HEK293T (cell line): ENCODE data around the gene ACVR2B.

ENCODE experiments used
- CTCF ChIA-PET: fragments of 350-600 bp; formaldehyde crosslinking; extraction: SDS; loops from one replicate; lab custom pipeline; 2021; ENCODE audit warnings: antibody characterized with exemption, inconsistent platforms; lab: Yijun Ruan, JAX
- POLR2A ChIA-PET: fragments of 350-600 bp; formaldehyde crosslinking; extraction: SDS; loops from one replicate; lab custom pipeline; 2020; ENCODE audit warnings: antibody characterized with exemption, inconsistent platforms; lab: Yijun Ruan, JAX
- DNase-seq: peaks from one replicate; pipeline ENCODE4 v3.0.0; 2012; ENCODE audit warnings: mixed read lengths; ENCODE audit errors: extremely low spot score
- ARNT ChIP-seq: fragments of 450-650 bp; IDR thresholded peaks from 2 replicates; pipeline ENCODE4 v1.6.1; 2017; ENCODE audit warnings: mild to moderate bottlenecking
- BHLHE40 ChIP-seq: fragments of 450-650 bp; IDR thresholded peaks from 2 replicates; pipeline ENCODE4 v1.6.1; 2016; ENCODE audit warnings: mild to moderate bottlenecking, moderate library complexity, borderline replicate concordance
- CTBP1 ChIP-seq: fragments of 450-650 bp; IDR thresholded peaks from 2 replicates; pipeline ENCODE4 v1.6.1; 2016; ENCODE audit warnings: borderline replicate concordance
- ELF4 ChIP-seq: fragments of 450-650 bp; IDR thresholded peaks from 2 replicates; pipeline ENCODE4 v1.6.1; 2017; ENCODE audit warnings: antibody characterized with exemption
- FOXA1 ChIP-seq: fragments of 450-650 bp; IDR thresholded peaks from 2 replicates; pipeline ENCODE4 v1.6.1; 2016; ENCODE audit warnings: mild to moderate bottlenecking
- FOXK2 ChIP-seq: fragments of 450-650 bp; IDR thresholded peaks from 2 replicates; pipeline ENCODE4 v1.6.1; 2016; ENCODE audit warnings: mild to moderate bottlenecking
- FOXM1 ChIP-seq: fragments of 450-650 bp; IDR thresholded peaks from 2 replicates; pipeline ENCODE4 v1.6.1; 2017; ENCODE audit warnings: mild to moderate bottlenecking, borderline replicate concordance
- HDGF ChIP-seq: fragments of 450-650 bp; IDR thresholded peaks from 2 replicates; pipeline ENCODE4 v1.6.1; 2017; ENCODE audit warnings: antibody characterized with exemption, borderline replicate concordance
- L3MBTL2 ChIP-seq: fragments of 450-650 bp; conservative IDR thresholded peaks from 2 replicates; pipeline ENCODE4 v1.6.1; 2016; ENCODE audit warnings: mild to moderate bottlenecking
- LEF1 ChIP-seq: fragments of 450-650 bp; IDR thresholded peaks from 2 replicates; pipeline ENCODE4 v1.6.1; 2017; ENCODE audit warnings: mild to moderate bottlenecking, borderline replicate concordance
- NFRKB ChIP-seq: fragments of 450-650 bp; IDR thresholded peaks from 2 replicates; pipeline ENCODE4 v1.6.1; 2016; ENCODE audit warnings: mild to moderate bottlenecking, moderate library complexity
- PKNOX1 ChIP-seq: fragments of 450-650 bp; IDR thresholded peaks from 2 replicates; pipeline ENCODE4 v1.6.1; 2016
- SP1 ChIP-seq: fragments of 450-650 bp; IDR thresholded peaks from 2 replicates; pipeline ENCODE4 v1.6.1; 2017
- SUZ12 ChIP-seq: fragments of 450-650 bp; IDR thresholded peaks from 2 replicates; pipeline ENCODE4 v1.6.1; 2016; ENCODE audit warnings: mild to moderate bottlenecking
- TARDBP ChIP-seq: fragments of 450-650 bp; IDR thresholded peaks from 2 replicates; pipeline ENCODE4 v1.6.1; 2016
- ZNF384 ChIP-seq: fragments of 450-650 bp; IDR thresholded peaks from 2 replicates; pipeline ENCODE4 v1.6.1; 2016

ACVR2B gene

GRCh38 chr3:38472342-38472741, 18.7 kb downstream of the ACVR2B start:
- CTCF ChIA-PET: interaction anchor here (0.8 kb wide), 1 partner anchor 8 kb away, joined by 3 read pairs; no protein-coding TSS in a partner anchor
- POLR2A ChIA-PET: no interaction called here
- DNase-seq: no peak
- no peak for TF ChIP-seq ZNF384
- no peak for TF ChIP-seq PKNOX1
- no peak for TF ChIP-seq NFRKB
- TF ChIP-seq FOXK2: no peak
- TF ChIP-seq FOXM1: no peak
- no peak for TF ChIP-seq SUZ12
- no peak for TF ChIP-seq CTBP1
- no peak for TF ChIP-seq SP1
- no peak for TF ChIP-seq LEF1
- TF ChIP-seq ELF4: no peak
- TF ChIP-seq L3MBTL2: no peak

- TF ChIP-seq CTBP1: no peak
- no peak for TF ChIP-seq HDGF
- TF ChIP-seq PKNOX1: no peak
- TF ChIP-seq ELF4: no peak
- TF ChIP-seq BHLHE40: no peak
- no peak for TF ChIP-seq ZNF384
- TF ChIP-seq LEF1: no peak
- POLR2A ChIA-PET: no interaction called here
- CTCF ChIA-PET: interaction anchor here (0.8 kb wide), 1 partner anchor 8 kb away, joined by 3 read pairs; no protein-coding TSS in a partner anchor
- DNase-seq: no peak
Observed at GRCh38 chr3:38473229-38473628, 19.5 kb downstream of the ACVR2B start.

GRCh38 chr3:38474928-38475605, 21.4 kb downstream of the ACVR2B start:
- TF ChIP-seq CTBP1 (no peak), ELF4 (no peak), NFRKB (no peak), HDGF (no peak), FOXA1 (no peak), ARNT (no peak), SUZ12 (no peak), ZNF384 (no peak), SP1 (no peak), FOXK2 (no peak), LEF1 (no peak), FOXM1 (no peak)
- POLR2A ChIA-PET: no interaction called here

GRCh38 chr3:38475716-38476115, 22.0 kb downstream of the ACVR2B start:
- DNase-seq: no peak
- TF ChIP-seq CTBP1 (no peak), FOXM1 (no peak), ZNF384 (no peak), NFRKB (no peak), SUZ12 (no peak), SP1 (no peak), BHLHE40 (no peak), FOXA1 (no peak), ARNT (no peak), ELF4 (no peak), TARDBP (no peak), PKNOX1 (no peak)
- ChIA-PET CTCF (no interaction called here), POLR2A (no interaction called here)

More at GRCh38 chr3:38474928-38475605, 21.4 kb downstream of the ACVR2B start:
- DNase-seq: no peak
- CTCF ChIA-PET: no interaction called here

- CTCF ChIA-PET: no interaction called here
- POLR2A ChIA-PET: no interaction called here
- DNase-seq: no peak
- no peak for TF ChIP-seq SP1
- TF ChIP-seq CTBP1: no peak
- no peak for TF ChIP-seq ARNT
- TF ChIP-seq FOXK2: no peak
- TF ChIP-seq ZNF384: no peak
- no peak for TF ChIP-seq FOXA1
- TF ChIP-seq HDGF: no peak
- no peak for TF ChIP-seq BHLHE40
- TF ChIP-seq ELF4: no peak
- no peak for TF ChIP-seq TARDBP
- no peak for TF ChIP-seq L3MBTL2
Observed at GRCh38 chr3:38476157-38476756, 22.6 kb downstream of the ACVR2B start.

- CTCF ChIA-PET: no interaction called here
- POLR2A ChIA-PET: no interaction called here
- DNase-seq: no peak
- no peak for TF ChIP-seq ZNF384
- no peak for TF ChIP-seq CTBP1
- TF ChIP-seq FOXM1: no peak
- TF ChIP-seq L3MBTL2: no peak
- TF ChIP-seq BHLHE40: no peak
- no peak for TF ChIP-seq SP1
- TF ChIP-seq FOXA1: no peak
- no peak for TF ChIP-seq TARDBP
- no peak for TF ChIP-seq PKNOX1
- no peak for TF ChIP-seq SUZ12
- no peak for TF ChIP-seq LEF1
- no peak for TF ChIP-seq HDGF
- TF ChIP-seq FOXK2: no peak
- no peak for TF ChIP-seq ARNT
- TF ChIP-seq NFRKB: no peak
- TF ChIP-seq ELF4: no peak
Observed at GRCh38 chr3:38477057-38477820, 23.5 kb downstream of the ACVR2B start.
